Fibroblast of skin of left quadriceps (primary cell): ENCODE measurements around the gene COL16A1.
A peak's percentile ranks its signal among the peaks of the same experiment; 100 is the strongest.

Source experiments
- DNase-seq, 2 experiments: peaks; one replicate each; pipeline ENCODE4 v3.0.0-alpha.2; 2013; ENCODE audit warnings: low read depth in 2 of 2

COL16A1 gene

GRCh38 chr1:31706384-31707058, 2.7 kb upstream of the COL16A1 start:
- no peak for DNase-seq

- peak in 1 of 2 experiments; percentile 56 for DNase-seq
These were observed 1.5 kb upstream of the COL16A1 start for GRCh38 chr1:31705080-31705866.

GRCh38 chr1:31704271-31705079, 658 bp upstream of the COL16A1 start:
- DNase-seq: peak; percentile 53 to 58

GRCh38 chr1:31702836-31703404, 897 bp downstream of the COL16A1 start:
- no peak for DNase-seq

GRCh38 chr1:31701091-31701736, 2.6 kb downstream of the COL16A1 start:
- DNase-seq: peak; percentile 97

- no peak for DNase-seq
These were observed 3.2 kb downstream of the COL16A1 start for GRCh38 chr1:31700468-31701090.

GRCh38 chr1:31699341-31699891, 4.4 kb downstream of the COL16A1 start:
- DNase-seq: no peak

- no peak for DNase-seq
These were observed 6.3 kb downstream of the COL16A1 start for GRCh38 chr1:31697369-31697984.

- DNase-seq: no peak
These were observed 7.6 kb downstream of the COL16A1 start for GRCh38 chr1:31696242-31696641.

GRCh38 chr1:31695327-31695726, 8.5 kb downstream of the COL16A1 start:
- DNase-seq: no peak

GRCh38 chr1:31694964-31695313, 8.9 kb downstream of the COL16A1 start:
- DNase-seq: no peak

GRCh38 chr1:31694069-31694963, 9.5 kb downstream of the COL16A1 start:
- no peak for DNase-seq

GRCh38 chr1:31693231-31693630, 10.6 kb downstream of the COL16A1 start:
- DNase-seq: no peak

GRCh38 chr1:31691951-31692350, 11.9 kb downstream of the COL16A1 start:
- no peak for DNase-seq

GRCh38 chr1:31691446-31691845, 12.4 kb downstream of the COL16A1 start:
- no peak for DNase-seq

GRCh38 chr1:31690921-31691320, 12.9 kb downstream of the COL16A1 start:
- DNase-seq: no peak

GRCh38 chr1:31689854-31690253, 14.0 kb downstream of the COL16A1 start:
- peak; percentile 89 to 90 for DNase-seq

GRCh38 chr1:31689379-31689778, 14.4 kb downstream of the COL16A1 start:
- DNase-seq: no peak

GRCh38 chr1:31688233-31688918, 15.4 kb downstream of the COL16A1 start:
- DNase-seq: no peak
